Ishikawa (cell line): Measurements from ENCODE around the gene CTSL.

Experiments used
- CEBPB ChIP-seq: IDR thresholded peaks from 2 replicates; pipeline ENCODE4 v1.6.1; 2012
- CREB1 ChIP-seq: IDR thresholded peaks from 2 replicates; pipeline ENCODE4 v1.6.1; 2012; ENCODE audit warnings: low read depth
- EGR1 ChIP-seq: IDR thresholded peaks from 2 replicates; pipeline ENCODE4 v1.6.1; 2012
- EP300 ChIP-seq: IDR thresholded peaks from 2 replicates; pipeline ENCODE4 v1.6.1; 2012; ENCODE audit warnings: borderline replicate concordance
- FOXM1 ChIP-seq: IDR thresholded peaks from 2 replicates; pipeline ENCODE4 v1.6.1; 2012; ENCODE audit warnings: low read depth, borderline replicate concordance
- MAX ChIP-seq: IDR thresholded peaks from 2 replicates; pipeline ENCODE4 v1.6.1; 2012
- NFIC ChIP-seq: IDR thresholded peaks from 2 replicates; pipeline ENCODE4 v1.6.1; 2012
- RAD21 ChIP-seq: IDR thresholded peaks from 2 replicates; pipeline ENCODE4 v1.6.1; 2012; ENCODE audit warnings: low read depth
- REST ChIP-seq: IDR thresholded peaks from 2 replicates; pipeline ENCODE4 v1.6.1; 2012; ENCODE audit warnings: low read depth, mild to moderate bottlenecking
- TAF1 ChIP-seq: IDR thresholded peaks from 2 replicates; pipeline ENCODE4 v1.6.1; 2012; ENCODE audit warnings: low read depth, mild to moderate bottlenecking
- TCF12 ChIP-seq: IDR thresholded peaks from 2 replicates; pipeline ENCODE4 v1.6.1; 2012; ENCODE audit warnings: low read depth
- TEAD4 ChIP-seq: IDR thresholded peaks from 2 replicates; pipeline ENCODE4 v1.6.1; 2012
- USF1 ChIP-seq: IDR thresholded peaks from 2 replicates; pipeline ENCODE4 v1.6.1; 2012
- YY1 ChIP-seq: IDR thresholded peaks from 2 replicates; pipeline ENCODE4 v1.6.1; 2012; ENCODE audit warnings: low read depth
- ZBTB7A ChIP-seq: IDR thresholded peaks from 2 replicates; pipeline ENCODE4 v1.6.1; 2012; ENCODE audit warnings: low read depth

CTSL gene

GRCh38 chr9:87766697-87767096 lies 40.8 kb downstream of the CTSL start:
- TF ChIP-seq TAF1 (no peak), YY1 (no peak), MAX (no peak), CREB1 (no peak), NFIC (no peak), EGR1 (no peak), EP300 (no peak)

- TF ChIP-seq TCF12: no peak
- TF ChIP-seq RAD21: no peak
- TF ChIP-seq TEAD4: no peak
- no peak for TF ChIP-seq MAX
- no peak for TF ChIP-seq ZBTB7A
- no peak for TF ChIP-seq YY1
- TF ChIP-seq EGR1: no peak
- no peak for TF ChIP-seq REST
- TF ChIP-seq TAF1: no peak
- no peak for TF ChIP-seq USF1
- TF ChIP-seq CEBPB: no peak
- no peak for TF ChIP-seq FOXM1
- no peak for TF ChIP-seq EP300
- TF ChIP-seq CREB1: no peak
- no peak for TF ChIP-seq NFIC
Measured at GRCh38 chr9:87770616-87771315, 44.8 kb downstream of the CTSL start.

GRCh38 chr9:87771316-87772006 lies 45.5 kb downstream of the CTSL start:
- TF ChIP-seq REST (no peak), ZBTB7A (no peak), CREB1 (no peak), EGR1 (no peak), USF1 (no peak), FOXM1 (no peak)

- TF ChIP-seq EP300 (no peak), FOXM1 (no peak)
Measured at GRCh38 chr9:87776481-87777379, 50.8 kb downstream of the CTSL start.

- no peak for TF ChIP-seq EP300
- TF ChIP-seq MAX: no peak
- no peak for TF ChIP-seq TCF12
- no peak for TF ChIP-seq CREB1
- no peak for TF ChIP-seq TAF1
- no peak for TF ChIP-seq EGR1
Measured at GRCh38 chr9:87778996-87779395, 53.1 kb downstream of the CTSL start.
